GM18907 (cell line): Measurements from ENCODE around the gene DLG2.

Experiments
- ATAC-seq: cut with Tn5 transposase; IDR thresholded peaks from one replicate; pipeline ENCODE4 v1.9.1; 2021; ENCODE audit warnings: mild to moderate bottlenecking, moderate library complexity; ENCODE audit not compliant: unreplicated experiment

The DLG2 gene

GRCh38 chr11:85137597-85137996, 489.5 kb downstream of the DLG2 start:
- no peak for ATAC-seq

GRCh38 chr11:85133636-85134035, 493.5 kb downstream of the DLG2 start:
- ATAC-seq = no peak

- no peak for ATAC-seq
Observed at GRCh38 chr11:85132851-85133585, 494.1 kb downstream of the DLG2 start.

- ATAC-seq = no peak
Observed at GRCh38 chr11:85127349-85127748, 499.8 kb downstream of the DLG2 start.

GRCh38 chr11:85123752-85124231, 503.4 kb downstream of the DLG2 start:
- ATAC-seq = peak; percentile 96

GRCh38 chr11:85118151-85118550, 509.0 kb downstream of the DLG2 start:
- ATAC-seq = no peak

GRCh38 chr11:85115798-85116197, 511.3 kb downstream of the DLG2 start:
- ATAC-seq = no peak

GRCh38 chr11:85114786-85115185, 512.4 kb downstream of the DLG2 start:
- ATAC-seq = no peak

GRCh38 chr11:85110246-85110645, 516.9 kb downstream of the DLG2 start:
- ATAC-seq = peak; percentile 95

GRCh38 chr11:85109141-85109540, 518.0 kb downstream of the DLG2 start:
- peak; percentile 76 for ATAC-seq

- no peak for ATAC-seq
Observed at GRCh38 chr11:85105868-85106267, 521.3 kb downstream of the DLG2 start.

- ATAC-seq = no peak
Observed at GRCh38 chr11:85099522-85099921, 527.6 kb downstream of the DLG2 start.

- ATAC-seq = no peak
Observed at GRCh38 chr11:85098996-85099395, 528.1 kb downstream of the DLG2 start.

GRCh38 chr11:85096939-85097338, 530.2 kb downstream of the DLG2 start:
- peak; percentile 84 for ATAC-seq

GRCh38 chr11:85095239-85095638, 531.9 kb downstream of the DLG2 start:
- ATAC-seq = peak; percentile 7

GRCh38 chr11:85094795-85095194, 532.3 kb downstream of the DLG2 start:
- ATAC-seq = peak; percentile 63

- peak; percentile 55 for ATAC-seq
Observed at GRCh38 chr11:85089654-85090053, 537.5 kb downstream of the DLG2 start.

GRCh38 chr11:85088286-85088685, 538.9 kb downstream of the DLG2 start:
- no peak for ATAC-seq

- no peak for ATAC-seq
Observed at GRCh38 chr11:85086504-85087284, 540.5 kb downstream of the DLG2 start.

- ATAC-seq = no peak
Observed at GRCh38 chr11:85076535-85077330, 550.4 kb downstream of the DLG2 start.

- peak; percentile 100 for ATAC-seq
Observed at GRCh38 chr11:85062659-85063058, 564.5 kb downstream of the DLG2 start.
